HG02973 (cell line): Measurements from ENCODE around the gene RNF44.

Source experiments
- ATAC-seq: cut with Tn5 transposase; IDR thresholded peaks from one replicate; pipeline ENCODE4 v1.9.1; 2021; ENCODE audit warnings: moderate library complexity; ENCODE audit not compliant: unreplicated experiment

The RNF44 gene

DNA sequence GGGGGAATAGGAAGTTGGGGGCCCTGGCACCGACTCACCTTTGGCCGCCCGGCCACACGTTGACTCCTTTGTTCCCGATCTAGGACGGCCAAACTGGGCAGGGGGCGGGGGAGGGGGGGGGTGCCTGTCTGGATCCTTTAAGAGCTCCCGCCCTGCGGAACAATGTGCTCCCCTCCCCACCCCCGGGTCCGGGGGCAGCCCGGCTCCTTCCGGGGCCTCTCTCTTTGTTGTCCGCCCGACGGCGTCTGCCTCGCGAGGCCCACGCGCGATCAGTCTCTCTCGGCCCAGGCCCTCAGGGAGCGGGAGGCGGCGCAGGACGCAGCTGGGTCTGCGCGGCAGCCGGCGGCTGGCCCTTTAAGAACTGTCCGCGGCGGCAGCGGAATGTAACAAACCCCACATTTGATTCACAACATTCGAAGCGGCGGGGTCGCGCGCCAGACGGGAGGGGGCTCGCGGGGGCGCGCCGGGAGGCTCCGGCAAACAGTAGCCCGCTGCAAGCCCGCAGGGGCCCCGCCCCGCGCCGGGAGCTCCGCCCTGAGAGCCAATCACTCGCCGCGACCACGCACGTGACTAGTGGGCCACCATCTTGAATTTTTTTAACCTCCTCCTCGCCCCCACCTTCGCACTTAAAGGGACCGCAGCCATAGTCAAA is at the start of gene RNF44:
TSS of gene RNF44 (minus strand) at position 501 of the 652 bp plus-strand sequence. CDS start 4,930 bp downstream, outside the sequence.
- peak; percentile 44 for ATAC-seq

DNA sequence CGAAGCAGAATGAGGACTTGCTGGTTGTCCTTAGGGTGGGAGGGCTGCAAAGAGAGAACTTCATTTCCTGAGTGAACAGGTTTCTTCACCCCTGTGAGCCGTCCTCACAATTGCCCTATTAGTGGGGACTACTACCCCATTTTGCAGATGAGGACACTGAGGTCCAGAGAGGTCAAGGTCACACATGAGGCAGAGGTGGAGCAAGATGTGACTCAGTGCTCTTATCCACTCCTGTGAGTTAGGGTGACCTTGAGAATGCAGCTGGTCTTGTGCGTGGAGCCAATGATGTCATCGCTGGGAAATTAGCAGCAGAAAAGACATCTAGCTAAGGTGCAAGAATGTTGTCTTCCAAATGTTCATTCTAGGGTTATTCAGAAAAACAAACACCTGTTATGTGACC is 45.9 kb upstream of the RNF44 start:
- no peak for ATAC-seq

DNA sequence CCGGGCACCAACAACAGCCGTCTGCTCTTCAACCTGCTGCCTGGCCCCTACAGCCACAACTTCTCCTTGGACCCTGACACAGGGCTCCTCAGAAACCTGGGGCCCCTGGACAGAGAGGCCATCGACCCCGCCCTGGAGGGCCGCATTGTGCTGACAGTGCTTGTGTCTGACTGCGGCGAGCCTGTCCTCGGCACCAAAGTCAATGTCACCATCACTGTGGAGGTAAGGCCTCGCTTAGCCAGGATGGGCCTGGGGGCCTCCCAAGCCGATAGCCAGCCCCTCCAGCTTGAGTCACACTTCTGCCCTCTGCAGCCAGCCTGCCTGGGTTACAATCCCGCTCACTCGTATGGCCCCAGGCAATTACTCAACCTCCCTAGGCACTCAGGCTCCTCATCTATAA is 44.2 kb upstream of the RNF44 start:
- ATAC-seq, result no peak

DNA sequence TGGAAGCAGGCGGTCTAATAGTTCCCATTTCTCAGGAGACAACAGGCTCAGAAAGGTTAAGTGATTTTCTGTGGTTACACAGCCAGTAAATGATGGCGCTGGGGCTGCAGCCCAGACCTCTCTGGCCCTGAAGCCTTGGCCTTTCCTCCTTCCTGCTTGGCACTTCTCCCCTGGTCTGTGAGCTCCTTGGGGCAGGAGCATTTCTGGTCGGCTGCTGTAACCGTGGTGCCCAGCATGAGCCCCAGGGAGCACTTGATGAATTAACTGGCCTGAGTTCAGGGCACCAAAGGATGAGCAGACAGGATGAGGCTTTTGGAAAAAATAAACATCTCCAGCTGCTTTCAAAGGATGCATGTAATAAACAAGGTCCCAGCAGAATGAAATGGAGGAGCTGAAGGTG is 42.1 kb upstream of the RNF44 start:
- ATAC-seq, result no peak

DNA sequence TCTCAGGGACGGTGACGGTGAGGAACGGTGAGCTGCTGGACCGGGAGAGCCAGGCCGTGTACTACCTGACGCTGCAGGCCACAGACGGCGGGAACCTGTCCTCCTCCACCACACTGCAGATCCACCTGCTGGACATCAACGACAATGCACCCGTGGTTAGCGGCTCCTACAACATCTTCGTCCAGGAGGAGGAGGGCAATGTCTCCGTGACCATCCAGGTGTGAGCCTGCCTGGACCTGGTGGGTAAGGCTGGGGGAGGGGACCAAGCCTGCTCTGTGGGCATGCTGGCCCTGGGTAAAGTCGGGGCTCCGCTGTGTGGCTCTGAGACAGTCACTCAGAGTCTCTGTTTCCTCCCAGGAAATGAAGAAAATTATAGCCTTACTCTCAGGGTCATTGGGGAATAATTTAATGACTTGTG is 41.2 kb upstream of the RNF44 start:
- ATAC-seq, result no peak

DNA sequence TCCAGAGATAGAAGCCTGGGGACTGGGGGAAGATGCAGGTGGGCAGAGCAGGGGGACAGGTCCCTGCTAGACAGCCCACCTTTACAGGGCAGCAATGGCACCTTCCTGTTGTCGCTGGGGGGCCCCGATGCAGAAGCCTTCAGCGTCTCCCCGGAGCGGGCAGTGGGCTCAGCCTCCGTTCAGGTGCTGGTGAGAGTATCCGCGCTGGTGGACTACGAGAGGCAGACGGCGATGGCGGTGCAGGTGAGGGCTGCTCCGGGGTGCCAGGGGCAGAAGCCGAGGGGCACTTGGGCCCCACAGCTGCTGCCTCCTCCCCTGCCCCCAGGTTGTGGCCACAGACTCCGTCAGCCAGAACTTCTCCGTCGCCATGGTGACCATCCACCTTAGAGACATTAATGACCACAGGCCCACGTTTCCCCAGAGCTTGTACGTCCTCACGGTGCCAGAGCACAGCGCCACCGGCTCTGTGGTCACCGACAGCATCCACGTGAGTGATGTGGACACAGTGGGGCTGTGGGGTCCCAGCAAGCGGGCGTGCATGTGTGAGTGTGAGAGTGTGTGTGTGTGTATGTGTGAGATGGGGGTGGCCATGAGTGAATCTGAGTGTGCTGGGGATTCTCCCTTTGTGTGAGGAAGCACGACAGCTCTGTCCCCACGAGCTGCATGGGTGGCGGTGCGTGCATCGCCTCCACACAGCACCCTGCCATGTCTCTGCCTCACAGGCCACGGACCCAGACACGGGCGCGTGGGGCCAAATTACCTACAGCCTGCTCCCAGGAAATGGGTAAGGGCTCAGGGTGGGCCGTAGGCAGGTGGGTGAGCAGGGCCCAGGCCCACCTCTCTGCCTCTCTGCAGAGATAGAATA is 40.3 kb upstream of the RNF44 start:
- no peak for ATAC-seq

DNA sequence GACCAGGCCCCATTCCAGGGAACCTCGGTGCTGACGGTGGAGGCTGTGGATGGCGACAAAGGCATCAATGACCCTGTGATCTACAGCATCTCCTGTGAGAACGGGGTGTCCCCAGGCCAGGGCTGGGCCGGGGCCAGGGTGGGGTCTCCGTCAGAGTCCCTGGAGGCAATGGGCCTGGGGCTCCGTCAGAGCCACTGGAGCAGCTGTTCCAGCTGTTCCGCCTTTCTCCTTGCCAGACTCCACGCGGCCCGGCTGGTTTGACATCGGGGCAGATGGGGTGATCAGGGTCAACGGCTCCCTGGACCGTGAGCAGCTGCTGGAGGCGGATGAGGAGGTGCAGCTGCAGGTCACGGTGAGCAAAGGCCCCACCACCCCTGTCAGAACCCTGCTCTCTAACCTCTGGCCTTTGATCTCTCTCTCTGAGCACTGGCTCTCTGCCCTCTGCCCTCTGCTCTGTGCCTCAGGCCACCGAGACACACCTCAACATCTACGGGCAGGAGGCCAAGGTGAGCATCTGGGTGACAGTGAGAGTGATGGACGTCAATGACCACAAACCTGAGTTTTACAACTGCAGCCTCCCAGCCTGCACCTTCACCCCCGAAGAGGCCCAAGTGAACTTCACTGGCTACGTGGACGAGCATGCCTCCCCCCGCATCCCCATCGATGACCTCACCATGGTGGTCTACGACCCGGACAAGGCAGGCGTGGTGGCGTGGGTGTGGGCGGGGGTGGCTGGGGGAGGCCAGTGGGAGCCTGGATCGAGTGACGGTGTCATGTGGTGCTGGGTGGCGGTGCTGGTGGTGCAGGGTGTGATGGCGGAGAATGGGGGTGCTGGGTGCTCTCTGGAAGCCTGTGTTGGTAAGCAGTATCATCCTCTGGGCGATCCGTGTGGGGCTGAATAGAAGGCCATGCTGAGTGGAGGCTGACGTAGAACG is 38.6 kb upstream of the RNF44 start:
- ATAC-seq, result no peak

DNA sequence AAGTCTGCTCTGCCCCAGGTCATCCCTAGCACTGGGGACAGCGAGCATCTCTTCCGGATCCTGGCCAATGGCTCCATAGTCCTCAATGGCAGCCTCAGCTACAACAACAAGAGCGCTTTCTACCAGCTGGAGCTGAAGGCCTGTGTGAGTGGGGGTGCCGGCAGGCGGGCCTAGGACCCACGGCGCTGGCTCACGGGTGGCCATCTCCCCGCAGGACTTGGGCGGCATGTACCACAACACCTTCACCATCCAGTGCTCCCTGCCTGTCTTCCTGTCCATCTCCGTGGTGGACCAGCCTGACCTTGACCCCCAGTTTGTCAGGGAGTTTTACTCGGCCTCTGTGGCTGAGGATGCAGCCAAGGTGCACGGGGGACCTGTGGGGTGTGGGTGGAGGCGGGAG is 37.9 kb upstream of the RNF44 start:
- ATAC-seq, result no peak

DNA sequence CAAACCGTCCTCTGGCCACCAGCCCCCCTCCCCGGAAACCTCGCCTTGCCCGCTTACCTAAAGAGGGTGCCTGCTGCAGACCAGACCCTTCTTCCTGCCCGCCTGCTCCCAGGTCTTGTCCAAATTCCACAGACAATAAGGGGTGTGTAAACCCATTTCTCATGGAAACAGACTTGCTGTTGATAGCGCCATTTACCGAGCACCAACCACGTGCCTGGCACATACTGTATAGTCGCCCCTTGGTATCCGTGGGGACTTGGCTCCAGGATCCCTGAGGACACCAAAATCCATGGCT is 37.0 kb upstream of the RNF44 start:
- no peak for ATAC-seq

DNA sequence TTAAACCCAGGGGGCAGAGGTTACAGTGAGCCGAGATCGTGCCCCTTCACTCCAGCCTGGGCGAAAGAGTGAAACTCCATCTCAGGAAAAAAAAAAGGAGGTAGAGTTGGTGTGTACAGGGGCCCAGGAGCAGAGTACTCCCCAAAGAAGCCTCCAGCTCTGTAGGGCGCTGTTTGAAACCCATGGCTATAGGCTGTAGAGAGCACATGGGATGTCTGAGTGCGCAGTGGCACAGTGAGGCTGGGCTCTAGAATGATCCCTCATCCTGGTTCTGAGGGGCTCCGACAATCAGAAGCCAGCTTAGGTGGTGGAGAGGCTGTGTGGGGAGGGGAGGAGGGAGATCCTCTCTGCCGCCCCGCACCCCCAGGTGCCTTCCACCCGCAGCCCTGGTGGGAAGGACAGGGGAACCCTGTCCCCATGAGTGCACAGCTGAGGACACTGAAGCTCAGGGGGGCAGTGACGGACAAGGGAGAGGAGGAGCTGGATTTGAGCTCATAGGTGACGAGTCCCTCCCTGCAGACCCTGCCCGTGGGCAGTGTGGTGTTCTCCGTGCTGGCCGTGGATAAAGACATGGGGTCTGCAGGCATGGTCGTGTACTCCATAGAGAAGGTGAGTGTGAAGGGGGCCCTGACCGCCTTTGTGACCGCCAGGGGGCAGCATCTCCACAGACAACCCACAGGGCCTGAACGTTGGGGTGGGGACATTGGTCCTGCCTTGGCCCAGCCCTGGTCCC is 36.5 kb upstream of the RNF44 start:
- no peak for ATAC-seq

DNA sequence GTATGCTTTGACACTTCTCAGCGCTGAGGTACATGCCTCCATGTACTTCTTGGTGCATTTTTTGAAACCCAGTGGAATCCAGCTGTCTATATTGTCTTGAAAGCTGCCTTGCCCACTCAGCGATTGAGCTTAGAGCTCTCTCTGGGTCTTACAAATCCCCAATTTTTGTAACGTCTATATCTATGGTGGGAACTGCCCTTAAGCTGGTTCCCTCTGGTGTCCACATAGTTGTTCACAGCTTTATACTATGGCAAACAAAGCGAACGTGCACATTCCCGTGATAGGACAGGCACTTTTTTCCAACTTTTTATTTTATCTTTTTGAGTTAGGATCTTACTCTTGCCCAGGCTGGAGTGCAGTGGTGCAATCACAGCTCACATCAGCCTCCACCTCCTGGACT is 32.8 kb upstream of the RNF44 start:
- no peak for ATAC-seq

DNA sequence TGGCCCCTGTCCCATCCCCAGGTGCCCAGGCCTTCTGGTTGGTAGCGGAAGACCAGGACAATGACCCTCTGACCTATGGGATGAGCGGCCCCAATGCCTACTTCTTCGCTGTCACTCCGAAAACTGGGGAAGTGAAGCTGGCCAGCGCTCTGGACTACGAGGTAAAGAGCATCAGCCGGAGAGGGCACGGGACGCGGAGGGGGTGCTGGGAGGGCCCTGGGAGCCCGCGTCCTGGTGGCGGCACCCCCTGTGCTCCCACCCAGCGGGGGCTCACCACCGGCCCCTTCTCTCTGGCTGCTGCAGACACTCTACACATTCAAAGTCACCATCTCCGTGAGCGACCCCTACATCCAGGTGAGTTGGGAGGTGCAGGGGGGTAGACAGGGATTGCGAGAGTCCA is 31.5 kb upstream of the RNF44 start:
- no peak for ATAC-seq

DNA sequence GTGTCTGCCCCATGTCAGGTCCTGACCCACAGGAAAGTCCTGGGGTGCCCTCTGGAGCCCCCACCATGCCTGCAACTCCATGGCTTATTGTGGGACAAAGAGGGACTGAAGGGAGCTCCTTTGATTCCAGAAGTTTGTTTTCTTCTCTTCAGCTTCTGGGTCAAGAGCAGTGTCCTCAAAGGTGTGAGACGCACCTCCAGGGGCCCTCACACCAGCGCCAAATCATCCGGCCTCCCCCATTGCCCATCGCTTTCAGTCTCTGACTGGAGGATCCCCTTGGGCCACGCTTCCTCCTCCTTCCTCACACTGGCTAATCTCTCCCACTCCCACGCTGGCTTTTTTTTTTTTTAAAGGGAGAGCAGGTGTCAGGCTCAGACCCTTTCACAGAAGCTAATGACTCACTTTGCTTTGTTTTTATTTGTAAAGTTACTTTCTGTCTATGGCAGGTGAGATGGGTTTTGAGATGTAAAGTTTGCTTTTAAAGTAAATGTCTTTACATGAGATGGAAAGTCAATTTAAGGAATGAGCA is 28.6 kb upstream of the RNF44 start:
- no peak for ATAC-seq

DNA sequence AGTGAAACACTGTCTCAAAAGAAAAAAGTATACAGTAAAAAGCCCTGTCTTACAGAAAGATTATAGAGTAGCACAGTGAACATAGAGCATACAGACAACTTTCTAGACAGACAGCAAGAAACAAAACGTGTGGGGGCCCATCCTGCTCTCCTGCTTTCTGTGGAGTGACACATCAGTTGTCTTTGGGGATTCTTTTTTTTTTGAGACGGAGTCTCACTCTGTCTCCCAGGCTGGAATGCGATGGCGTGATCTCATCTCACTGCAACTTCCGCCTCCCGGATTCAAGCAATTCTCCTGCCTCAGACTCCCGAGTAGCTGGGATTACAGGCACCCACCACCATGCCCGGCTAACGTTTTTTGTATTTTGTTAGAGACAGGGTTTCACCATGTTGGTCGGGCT is 26.8 kb upstream of the RNF44 start:
- ATAC-seq, result no peak

DNA sequence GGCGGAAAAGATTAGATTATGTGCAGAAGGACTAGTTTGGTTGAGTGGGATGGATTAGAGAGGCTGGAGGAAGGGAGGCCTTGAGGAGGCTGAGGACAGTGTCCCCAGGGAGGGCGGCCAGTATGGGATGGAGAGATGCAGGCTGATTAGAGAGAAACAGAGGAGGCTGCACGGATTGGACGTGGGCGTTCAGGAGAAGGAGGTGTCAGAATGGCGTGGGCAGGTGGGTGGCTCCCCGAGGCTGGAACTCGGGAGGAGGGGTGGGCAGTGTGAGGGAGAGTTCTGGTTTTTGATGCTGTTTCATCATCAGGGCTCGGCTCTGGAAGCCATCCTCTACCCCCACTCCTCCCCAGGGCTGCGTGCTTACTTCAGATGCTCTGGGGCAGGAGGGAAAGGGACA is 25.0 kb upstream of the RNF44 start:
- ATAC-seq, result no peak

DNA sequence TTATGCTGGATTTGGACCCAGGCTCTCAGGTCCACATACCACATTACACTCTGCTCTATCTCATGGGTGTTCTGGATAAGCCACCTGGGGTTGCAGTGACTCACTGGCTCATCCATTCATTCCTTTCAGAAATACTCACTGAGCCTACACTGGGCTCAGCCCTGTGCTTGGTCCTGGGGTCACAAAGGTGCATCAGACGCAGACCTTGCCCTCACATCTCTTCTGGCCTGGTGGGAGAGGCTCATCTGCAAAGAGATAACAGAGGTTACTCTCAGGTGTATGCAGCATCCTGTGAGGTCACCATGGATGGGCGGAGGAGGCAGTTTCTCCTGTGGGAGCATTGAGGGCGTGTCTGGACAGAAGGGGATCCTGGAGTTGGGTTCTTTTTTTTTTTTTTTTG is 24.1 kb upstream of the RNF44 start:
- ATAC-seq, result no peak

DNA sequence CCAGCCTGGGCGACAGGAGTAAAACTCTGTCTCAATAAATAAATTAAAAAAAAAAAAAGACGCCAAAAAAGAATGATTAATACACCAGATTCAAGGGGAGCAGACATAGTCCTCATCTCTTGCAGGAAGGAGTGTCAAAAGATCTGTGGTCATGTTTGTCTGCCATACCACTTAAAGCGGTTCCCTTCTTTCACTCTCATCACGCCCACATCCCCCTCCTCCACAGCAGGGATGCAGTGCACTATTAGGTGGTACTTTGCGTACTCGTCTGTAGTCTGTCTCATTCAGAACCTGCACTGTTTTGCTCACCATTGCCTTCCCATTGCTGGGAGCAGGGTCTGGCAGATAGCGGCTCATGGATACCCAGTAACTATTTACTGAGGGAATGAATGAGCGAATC is 23.2 kb upstream of the RNF44 start:
- ATAC-seq, result no peak

DNA sequence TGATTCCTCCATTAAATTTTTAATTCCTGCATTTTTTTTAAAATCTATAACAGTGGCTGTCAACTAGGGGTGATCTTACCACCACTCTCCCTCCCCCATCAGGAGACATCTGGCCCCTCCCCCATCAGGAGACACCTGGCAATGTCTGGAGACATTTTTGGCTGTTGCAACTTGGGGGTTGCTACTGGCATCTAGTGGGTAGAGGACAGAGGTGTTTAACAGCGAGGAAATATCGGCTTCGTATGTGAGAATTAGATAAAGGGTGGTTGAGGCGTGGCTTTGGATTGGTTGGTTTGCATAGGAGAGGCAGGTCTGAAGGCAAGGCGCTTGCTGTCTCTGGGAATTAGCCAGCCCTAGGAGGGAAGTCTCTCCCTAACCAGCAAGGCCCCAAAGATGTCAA is 22.5 kb upstream of the RNF44 start:
- no peak for ATAC-seq

DNA sequence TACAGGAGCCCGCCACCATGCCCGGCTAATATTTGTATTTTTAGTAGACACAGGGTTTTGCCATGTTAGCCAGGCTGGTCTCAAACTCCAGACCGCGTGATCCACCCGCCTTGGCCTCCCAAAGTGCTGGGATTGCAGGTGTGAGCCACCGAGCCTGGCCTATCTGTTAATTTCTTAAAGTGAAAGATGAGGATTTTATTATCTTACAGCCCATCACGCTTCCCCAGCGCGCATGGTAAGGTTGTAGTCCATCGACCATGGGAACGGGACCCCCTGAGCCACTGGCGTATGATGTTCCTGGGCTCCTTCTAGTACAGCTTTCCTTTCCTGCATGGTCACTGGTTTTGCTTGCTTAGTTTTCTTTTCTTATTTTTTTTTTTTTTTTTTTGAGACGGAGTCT is 20.6 kb upstream of the RNF44 start:
- ATAC-seq, result no peak

DNA sequence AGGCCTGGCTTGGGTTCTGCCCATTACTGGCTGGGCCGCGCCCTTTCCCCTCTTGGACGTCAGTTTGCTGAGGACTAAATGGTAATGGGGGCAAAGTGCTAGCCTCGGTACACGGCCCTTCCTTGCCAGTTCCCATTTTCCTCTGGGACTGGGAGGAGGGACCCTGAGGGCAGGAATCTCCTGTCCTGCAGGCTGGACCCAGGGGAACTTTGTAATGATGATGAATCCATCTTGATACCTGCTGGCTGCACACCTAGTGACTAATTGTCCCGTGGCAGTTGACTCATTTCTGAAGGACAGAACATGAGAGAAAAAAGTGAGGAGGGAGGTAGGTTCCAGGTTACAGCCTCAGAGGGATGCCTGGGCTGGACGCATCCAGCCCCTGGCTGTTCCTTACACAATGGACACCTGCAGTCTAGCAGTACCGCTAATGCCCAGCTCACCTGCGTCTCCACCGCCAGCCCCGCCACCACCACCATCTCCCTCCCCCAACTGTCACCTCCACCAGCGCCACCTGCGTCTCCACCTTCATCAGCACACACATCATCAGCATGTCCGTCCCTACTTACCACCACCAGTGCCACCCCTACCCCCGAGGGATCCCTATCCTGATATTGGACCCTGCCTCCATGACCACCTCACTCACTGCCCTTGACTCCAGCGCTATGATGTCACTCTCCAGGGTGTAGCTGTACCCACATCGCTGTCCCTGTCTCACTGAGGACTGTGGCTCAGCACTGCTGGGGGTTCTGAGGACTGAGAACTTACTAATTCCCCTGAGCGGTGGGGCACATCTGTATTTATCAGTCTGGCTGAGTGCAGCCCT is 16.3 kb upstream of the RNF44 start:
- no peak for ATAC-seq
